ENCODE results near the gene RNF213. TPM values are rescaled to one million over a fixed set of nuclear protein-coding genes. Genes with fewer than 3 reads are reported as not detected.
A peak's percentile ranks its signal among the peaks of the same experiment; 100 is the strongest.

The RNF213 gene
- total RNA-seq, 1 experiment from 2014 or later, result 70.5 TPM

DNA sequence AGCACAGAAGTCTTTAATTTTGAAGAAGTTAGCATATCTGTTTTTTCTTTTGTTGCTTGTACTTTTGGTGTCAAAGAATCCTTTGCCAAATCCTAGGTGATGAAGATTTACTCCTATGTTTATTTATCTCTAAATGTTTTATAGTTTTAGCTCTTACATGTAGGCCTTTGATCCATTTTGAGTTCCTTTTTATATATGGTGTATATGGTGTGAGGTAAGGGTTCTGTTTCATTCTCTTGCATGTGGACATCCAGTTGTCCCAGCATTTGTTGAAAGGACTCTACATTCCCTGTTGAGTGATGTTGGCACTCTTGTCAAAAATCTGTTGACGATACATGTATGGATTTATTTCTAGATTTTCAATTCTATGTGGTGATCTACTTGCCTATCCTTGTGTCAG lies 62.2 kb downstream of the RNF213 start:
- TF ChIP-seq ARID4B (CRISPR knock-in tag; IDR thresholded peaks at IDR 0.05; ENCODE audit: borderline replicate concordance) (no peak), FOXP4 (CRISPR knock-in tag; IDR thresholded peaks at IDR 0.05) (no peak), ZNF423 (CRISPR knock-in tag; IDR thresholded peaks at IDR 0.05) (no peak), PRRX2 (CRISPR knock-in tag; IDR thresholded peaks at IDR 0.05) (no peak), MLX (CRISPR knock-in tag; IDR thresholded peaks at IDR 0.05) (no peak), PRDM15 (CRISPR knock-in tag; IDR thresholded peaks at IDR 0.05) (no peak), ZNF138 (CRISPR knock-in tag; conservative IDR thresholded peaks at IDR 0.05) (no peak), ATF6 (CRISPR knock-in tag; IDR thresholded peaks at IDR 0.05) (no peak), EMX1 (CRISPR knock-in tag; IDR thresholded peaks at IDR 0.05) (no peak)
- TF ChIP-seq, protein P1, sequence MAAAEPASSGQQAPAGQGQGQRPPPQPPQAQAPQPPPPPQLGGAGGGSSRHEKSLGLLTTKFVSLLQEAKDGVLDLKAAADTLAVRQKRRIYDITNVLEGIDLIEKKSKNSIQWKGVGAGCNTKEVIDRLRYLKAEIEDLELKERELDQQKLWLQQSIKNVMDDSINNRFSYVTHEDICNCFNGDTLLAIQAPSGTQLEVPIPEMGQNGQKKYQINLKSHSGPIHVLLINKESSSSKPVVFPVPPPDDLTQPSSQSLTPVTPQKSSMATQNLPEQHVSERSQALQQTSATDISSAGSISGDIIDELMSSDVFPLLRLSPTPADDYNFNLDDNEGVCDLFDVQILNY (CRISPR knock-in tag; IDR thresholded peaks at IDR 0.05), result no peak
- peak overlapping the region; percentile 32; the same call in 1 of the 2 replicates for H3K27ac Mint-ChIP-seq
- ChIA-PET POLR2A (no interaction called here), CTCF (interaction anchor here (0.6 to 0.9 kb wide), 2 partner anchors 38 to 352 kb away, joined by 3 to 4 read pairs; no protein-coding TSS in a partner anchor)
- ATAC-seq (no peak), DNase-seq (ENCODE audit: low spot score) (no peak)
- H3K4me3 Mint-ChIP-seq, result no peak overlapping the region
- no peaks in the 10 kb centered on the region for H3K4me1 Mint-ChIP-seq
- H3K36me3 Mint-ChIP-seq, result peaks cover 67% of the 10 kb centered on the region
- H3K27me3 Mint-ChIP-seq (ENCODE audit: low read depth), result no peaks in the 10 kb centered on the region
- peaks cover 15% of the 10 kb centered on the region for H3K9me3 Mint-ChIP-seq

GRCh38 chr17:80323982-80324381 lies 63.3 kb downstream of the RNF213 start:
- peaks cover 15% of the 10 kb centered on the region for H3K9me3 Mint-ChIP-seq
- POLR2A ChIA-PET, result interaction anchor here (0.7 kb wide), 1 partner anchor 222 kb away, joined by 3 read pairs; no protein-coding TSS in a partner anchor
- H3K36me3 Mint-ChIP-seq, result peaks cover 69% of the 10 kb centered on the region
- no peak for DNase-seq (ENCODE audit: low spot score)
- H3K27ac Mint-ChIP-seq, result no peak overlapping the region
- no peaks in the 10 kb centered on the region for H3K4me1 Mint-ChIP-seq
- CTCF ChIA-PET, result interaction anchor here (0.9 kb wide), 2 partner anchors 37 to 199 kb away, joined by 3 read pairs; no protein-coding TSS in a partner anchor
- TF ChIP-seq GABPB1 (CRISPR knock-in tag; IDR thresholded peaks at IDR 0.05) (no peak), ELF4 (CRISPR knock-in tag; IDR thresholded peaks at IDR 0.05; ENCODE audit: low read depth) (no peak), ARID4B (CRISPR knock-in tag; IDR thresholded peaks at IDR 0.05; ENCODE audit: borderline replicate concordance) (no peak)
- no peak for ATAC-seq
- H3K4me3 Mint-ChIP-seq, result no peak overlapping the region
- H3K27me3 Mint-ChIP-seq (ENCODE audit: low read depth), result no peaks in the 10 kb centered on the region

Data from WTC11 (cell line).